ENCODE results near the gene HYCC1.

Gene HYCC1

DNA sequence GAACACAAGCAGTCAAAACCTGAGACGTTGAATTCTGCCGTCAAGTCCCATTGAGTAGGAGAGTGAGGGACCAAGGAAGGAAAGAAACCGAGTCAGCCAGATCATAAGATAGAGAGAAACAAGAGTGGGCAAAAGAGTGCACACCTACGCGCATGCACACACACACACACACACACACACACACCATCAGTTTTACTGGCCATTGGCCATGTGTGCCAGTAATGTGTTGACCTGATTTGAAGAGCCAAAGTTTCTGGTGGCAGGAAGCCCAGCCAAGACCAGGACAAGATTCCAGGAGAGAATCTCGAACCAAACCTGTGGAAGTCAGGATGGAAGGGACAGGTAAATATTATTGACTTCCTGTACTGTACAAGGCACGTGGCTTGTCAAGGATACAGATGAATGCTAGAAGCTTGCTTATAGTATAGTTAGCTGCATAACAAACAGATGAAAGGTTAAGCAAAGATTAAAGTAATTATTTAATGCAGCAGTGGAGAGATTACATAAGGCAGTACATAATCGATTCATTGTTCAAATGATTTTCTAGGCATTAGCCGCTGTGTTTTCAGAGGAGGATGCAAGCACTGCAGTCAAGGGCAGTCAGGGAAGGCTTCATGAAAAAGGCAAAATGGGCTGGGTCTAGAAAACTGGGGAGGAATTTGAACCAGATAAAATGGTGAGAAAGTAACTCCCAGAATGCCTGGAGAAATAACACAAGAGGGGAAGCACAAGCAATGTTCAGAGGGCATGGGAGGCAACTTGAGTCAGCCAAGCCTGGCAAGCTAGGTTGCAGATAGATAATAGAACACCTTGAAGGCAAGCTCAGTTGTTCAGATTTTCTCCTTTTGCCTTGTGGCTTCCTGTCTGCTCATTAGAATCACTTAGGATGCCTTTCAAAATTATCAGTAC lies 2.7 kb upstream of the HYCC1 start:
- no peak for DNase-seq (ENCODE audit: low spot score)

DNA sequence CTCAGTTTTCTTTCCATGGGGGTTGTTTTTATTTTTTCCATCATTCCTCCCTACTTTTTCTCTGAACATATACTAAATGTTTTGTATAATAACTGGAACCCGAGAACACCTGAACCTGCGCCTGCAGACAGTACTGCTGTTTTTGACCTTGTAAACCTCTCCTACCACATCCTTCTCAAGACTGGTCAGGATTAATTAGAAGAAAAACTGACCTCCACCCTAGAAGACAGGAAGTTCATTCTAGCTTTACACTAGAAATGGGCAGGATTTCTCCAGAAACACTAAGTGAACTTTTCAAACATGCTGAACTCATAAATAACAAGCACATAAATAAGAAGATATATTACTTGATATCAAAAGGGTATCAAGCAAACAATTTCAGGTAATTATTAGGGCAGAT lies 751 bp upstream of the HYCC1 start:
- no peak for DNase-seq (ENCODE audit: low spot score)

DNA sequence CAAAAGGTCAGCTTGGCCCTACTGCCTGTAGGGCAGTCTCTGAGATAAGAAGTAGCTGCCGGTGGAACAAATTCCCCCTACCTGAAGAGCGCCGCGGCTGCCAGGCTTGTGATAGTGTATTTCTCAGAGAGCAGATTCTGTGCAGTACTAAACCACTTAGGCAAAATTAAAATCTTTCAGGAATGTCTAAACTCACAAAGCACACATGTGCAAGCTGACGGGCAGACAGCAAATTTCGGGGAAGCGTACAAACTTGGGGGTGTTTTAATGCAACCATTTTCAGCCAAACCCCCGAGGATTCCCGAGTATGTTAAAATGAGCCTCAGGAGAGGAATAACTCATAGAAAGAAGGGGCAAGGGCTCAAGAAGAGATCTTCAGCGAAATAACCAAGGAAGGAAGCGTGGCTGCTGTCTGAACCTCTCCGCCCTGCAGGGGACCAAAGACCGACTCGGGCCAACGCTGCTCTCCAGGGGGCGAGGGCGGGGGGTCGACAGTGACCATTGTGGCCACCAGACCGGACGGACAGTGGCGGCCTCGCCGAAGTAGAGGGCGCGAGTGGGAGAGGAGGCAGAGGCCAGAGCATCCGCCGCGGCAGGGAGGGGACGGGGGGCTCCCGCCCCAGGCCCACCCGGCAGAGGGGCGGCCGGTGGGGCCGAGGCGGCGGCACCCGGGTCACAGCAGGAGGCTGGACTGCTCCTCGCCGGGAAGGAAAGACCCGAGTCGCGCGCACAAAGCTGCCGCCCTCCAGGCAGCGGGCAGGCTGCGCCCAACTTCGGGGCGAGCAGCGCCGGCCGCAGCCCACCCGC lies 819 bp downstream of the HYCC1 start:
- no peak for DNase-seq (ENCODE audit: low spot score)

DNA sequence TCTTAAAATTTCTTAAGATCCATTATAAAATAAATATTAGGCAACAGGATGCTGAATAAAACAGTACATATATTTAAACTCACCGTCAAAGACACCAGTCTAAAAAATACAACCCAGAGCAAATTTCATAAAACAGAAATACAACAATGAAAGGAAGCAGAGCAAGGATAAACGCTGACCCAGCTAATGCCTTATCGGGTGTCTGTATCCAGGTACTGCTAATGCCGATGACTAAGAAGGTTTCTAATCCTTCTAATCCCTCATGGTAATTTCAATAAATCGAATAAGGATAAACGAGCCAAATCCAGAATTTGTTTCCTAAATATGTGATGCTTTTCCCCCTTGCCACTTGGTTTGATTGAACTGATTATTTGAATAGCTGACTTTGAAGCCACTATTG lies 1.7 kb downstream of the HYCC1 start:
- DNase-seq (ENCODE audit: low spot score), result no peak

DNA sequence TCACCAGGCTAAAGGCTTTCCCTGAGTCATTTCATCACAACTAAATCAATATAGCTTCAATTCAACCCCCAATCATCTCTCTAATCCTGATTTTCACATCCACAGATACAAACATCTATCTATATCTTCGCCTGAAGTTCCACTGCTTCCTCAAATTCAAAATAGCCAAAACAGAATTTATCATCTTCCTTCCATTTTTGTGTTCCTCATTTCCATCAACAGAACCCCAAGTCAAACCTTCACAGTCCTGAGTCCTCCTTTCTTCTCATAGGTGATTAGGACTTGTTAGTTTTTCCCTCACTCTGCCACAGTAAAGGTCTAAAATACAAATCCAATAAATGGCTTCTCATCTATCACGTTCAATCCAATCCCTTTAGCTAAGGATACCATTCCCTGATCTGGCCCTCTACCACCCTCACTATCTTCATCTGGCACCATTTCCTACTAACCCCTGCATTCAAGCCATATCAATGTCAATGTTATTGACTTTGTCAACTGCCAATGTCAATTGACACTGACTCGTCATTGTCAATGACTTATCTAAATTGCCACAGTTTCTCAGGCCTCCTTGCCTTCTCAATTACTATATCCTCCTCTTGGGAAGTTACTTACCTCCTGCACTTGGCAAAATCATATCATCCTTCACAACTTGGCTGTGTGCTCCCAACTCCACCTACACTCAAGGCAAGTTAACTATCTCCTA lies 2.6 kb downstream of the HYCC1 start:
- no peak for DNase-seq (ENCODE audit: low spot score)

DNA sequence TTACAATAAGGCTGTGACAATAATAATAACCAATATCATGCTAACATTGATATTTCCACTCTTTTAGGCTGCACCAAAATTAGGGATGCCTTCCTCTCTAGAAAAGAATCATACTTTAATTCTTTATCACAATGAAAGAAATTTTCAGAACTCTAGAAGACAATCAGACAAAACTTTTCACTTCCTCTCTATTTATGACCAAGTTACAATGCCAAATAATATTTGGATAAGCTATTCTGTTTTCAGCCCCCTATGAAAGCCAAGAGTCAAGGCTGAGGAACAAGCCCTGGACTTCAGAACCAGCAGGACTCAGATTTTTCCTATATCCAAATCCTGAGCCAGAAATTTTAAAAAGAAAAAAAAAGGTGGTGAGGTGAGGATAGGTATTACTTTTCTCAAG lies 4.6 kb downstream of the HYCC1 start:
- DNase-seq (ENCODE audit: low spot score), result no peak

DNA sequence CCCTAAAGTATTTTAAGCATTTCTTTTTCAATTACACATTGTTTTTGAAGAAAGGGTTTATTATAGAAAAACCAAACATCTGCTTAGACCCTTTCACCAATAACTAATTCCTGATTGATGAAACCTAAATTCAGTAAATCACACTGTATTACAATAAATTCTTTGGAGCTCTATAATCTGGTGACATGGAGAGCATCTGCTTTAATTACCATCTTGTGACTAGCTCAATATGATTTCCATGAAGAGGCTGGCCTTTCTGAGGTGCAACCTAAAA lies 9.7 kb downstream of the HYCC1 start:
- DNase-seq (ENCODE audit: low spot score), result no peak

DNA sequence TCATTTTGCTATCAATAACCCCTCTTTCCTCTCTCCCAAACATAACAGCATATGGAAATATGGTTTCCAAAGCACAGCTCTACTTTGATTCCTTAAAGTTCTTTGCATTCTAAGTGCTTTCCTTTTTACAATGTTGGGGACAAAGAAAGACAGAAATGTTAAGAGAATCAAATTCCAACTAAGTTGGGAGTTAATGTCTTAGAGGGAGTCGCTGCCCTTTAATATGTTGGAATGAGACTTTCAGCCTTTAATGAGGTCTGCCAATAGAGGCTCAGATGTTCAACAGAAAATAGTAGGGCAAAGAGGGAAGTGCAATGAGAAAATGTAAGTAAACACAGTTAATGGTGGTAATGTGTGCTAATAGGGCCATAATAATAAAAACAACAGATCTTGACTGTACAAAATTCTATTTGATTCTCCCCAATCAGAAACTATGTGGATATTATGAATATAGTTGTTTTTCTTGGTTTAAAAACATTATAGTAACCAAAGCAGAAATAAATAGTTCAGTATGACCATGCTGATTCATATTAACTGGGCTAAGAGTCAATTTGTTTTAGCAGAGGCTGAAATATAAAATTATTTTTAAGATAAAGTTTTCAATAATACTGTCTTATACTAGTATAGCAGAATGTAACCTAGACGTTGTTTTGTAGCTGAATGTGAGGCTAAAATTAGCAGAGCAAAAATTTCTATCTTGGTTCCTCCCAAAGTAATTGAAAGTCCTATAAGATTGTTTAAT lies 10.3 kb downstream of the HYCC1 start:
- no peak for DNase-seq (ENCODE audit: low spot score)

DNA sequence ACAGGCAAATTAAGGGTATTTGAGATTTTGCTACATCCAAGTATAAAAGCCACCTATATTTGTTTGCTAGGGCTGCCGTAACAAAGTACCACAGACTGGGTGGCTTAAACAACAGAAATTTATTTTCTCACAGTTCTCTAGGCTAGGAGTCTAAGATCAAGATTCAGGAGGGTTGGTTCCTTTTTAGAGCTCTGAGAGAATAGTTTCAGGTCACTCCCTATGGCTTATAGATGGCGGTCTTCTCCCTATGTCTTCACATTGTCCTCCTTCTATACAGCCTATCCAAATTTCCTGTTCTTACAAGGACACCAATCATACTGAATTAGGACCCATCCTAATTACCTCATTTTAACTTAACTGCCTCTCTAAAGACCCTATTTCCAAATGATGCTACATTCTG lies 11.2 kb downstream of the HYCC1 start:
- DNase-seq (ENCODE audit: low spot score), result no peak

DNA sequence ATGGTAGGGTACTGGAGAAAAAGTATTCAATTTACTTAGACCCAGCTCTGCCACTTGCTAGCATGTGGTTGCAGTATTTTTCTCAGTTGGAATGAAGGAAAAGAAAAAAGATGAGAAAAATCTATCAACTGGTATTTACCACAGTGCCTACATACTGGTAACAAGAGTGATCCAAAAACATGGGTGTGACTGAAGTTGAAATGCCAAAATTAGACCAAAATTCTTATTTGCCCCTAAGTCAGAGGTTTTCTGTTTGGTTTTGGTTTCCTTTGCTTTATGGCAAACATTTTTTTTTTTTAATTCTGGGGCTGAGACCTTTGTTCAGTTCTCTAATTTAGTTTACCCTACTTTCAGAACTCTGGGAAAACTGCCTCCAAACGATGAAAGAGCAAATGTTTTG lies 12.3 kb downstream of the HYCC1 start:
- no peak for DNase-seq (ENCODE audit: low spot score)

DNA sequence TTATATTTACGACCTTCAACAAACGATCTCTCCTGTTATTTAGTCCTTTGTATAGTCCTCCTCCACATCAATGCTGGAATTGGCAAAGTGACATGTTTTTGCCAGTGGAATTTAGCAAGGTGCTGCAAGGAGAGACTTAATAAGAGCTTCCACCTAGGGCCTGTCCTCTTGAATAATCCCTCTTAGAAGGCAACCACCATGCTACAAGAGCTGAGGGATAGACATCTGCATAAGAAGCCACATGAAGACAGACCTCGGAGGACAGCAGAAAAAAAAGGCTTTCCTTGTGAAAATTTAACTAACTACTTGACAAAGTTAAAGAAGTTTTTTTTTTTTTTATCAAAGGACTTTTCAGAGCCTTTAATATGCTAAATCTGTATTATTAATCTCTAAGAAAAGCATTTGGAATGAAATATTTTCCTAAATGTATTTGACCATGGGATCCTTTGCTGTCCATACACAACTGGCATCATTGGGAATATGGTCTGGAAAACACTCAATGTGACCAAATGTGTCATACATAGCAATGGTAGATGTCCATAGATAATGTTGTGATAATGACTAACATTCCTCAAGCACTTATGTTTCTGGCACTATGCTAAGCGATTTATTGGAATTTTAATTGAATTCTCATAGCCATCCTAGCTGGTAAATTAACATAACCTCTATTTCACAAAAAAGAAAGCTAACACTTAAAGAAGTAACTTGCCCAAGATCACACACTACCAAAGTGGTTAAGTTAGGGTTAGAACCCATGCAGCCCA lies 13.2 kb downstream of the HYCC1 start:
- no peak for DNase-seq (ENCODE audit: low spot score)

DNA sequence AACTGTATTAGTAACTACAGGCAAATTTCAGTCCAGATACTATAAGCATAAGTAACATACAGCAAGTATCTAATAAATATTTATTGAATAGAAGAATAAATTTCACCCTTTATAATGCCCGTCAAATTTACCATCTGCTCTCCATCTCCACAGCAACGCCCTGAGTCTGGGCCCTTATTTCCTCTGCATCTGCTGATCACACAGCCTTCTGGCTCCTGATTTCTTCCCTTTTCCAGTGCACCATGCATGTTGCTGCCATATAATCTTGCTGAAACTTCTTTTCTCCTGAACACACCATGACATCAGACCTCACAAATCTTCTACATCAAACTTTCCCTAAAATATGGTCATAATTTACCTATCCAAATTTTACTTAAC lies 15.4 kb downstream of the HYCC1 start:
- no peak for DNase-seq (ENCODE audit: low spot score)

DNA sequence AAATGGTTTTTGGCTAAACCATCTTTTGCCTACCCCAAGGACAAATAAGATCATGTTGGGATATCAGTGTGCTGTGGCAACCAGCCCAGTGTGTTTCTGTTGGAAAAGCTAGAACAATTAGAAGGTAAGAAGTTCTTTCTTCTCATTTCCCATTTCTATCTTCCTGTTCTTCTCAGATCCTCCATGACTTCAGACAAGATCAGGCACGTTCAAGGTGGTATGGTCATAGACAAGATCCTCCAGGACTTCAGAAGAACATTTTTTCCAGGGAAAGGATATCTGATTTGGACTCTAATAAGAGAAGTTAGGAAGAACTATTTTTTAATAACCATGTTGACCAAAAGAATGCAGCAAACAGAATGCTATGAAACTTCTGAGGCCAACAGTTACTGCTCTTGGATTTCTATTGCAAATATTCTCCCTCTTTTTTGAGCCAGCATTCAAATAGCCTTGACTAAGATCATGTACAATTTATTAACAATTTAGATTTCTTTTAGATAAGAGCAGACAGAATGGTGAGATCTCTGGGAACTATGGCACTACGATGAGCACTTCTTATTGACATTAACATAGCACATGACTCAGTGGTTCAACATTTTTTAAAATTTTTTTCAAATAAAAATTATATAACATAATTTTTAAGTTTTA lies 15.9 kb downstream of the HYCC1 start:
- no peak for DNase-seq (ENCODE audit: low spot score)

DNA sequence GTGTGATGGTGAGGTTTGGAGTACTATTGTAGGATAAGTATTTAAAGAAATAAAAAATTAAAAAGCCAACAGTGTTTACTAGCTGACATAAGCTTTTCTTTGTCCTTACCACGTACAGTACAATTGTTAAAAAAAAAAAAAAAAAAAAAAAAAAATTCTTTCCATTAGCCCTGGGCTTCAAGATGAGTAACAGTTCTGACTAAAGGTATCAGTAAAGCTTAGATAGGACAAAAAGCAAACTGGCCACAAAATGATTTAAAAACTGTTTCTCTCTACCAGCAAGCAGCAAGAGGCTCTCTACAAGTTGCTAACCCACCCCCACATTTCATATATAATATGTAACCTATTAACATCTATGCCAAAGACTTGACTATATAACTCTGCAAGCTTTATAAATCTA lies 17.5 kb downstream of the HYCC1 start:
- no peak for DNase-seq (ENCODE audit: low spot score)

DNA sequence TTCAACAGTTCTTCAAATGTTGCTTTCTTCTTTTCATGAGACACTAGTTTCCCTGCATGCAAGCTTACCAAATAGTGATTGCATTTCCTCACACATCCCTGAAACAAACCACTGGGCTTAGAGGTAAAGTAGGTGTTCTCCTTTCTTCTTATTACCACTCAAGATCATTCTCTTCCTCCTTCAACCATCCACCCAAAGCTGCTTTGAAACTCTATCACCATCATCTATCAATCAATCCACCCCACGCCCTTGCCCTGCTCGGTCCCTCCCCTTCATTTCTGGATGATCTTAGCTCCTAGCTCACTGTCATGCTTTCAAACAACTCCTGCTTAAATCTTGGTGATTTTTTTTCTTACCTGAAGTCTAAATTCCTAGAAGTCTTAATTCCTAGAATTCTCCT lies 18.9 kb downstream of the HYCC1 start:
- DNase-seq (ENCODE audit: low spot score), result no peak

DNA sequence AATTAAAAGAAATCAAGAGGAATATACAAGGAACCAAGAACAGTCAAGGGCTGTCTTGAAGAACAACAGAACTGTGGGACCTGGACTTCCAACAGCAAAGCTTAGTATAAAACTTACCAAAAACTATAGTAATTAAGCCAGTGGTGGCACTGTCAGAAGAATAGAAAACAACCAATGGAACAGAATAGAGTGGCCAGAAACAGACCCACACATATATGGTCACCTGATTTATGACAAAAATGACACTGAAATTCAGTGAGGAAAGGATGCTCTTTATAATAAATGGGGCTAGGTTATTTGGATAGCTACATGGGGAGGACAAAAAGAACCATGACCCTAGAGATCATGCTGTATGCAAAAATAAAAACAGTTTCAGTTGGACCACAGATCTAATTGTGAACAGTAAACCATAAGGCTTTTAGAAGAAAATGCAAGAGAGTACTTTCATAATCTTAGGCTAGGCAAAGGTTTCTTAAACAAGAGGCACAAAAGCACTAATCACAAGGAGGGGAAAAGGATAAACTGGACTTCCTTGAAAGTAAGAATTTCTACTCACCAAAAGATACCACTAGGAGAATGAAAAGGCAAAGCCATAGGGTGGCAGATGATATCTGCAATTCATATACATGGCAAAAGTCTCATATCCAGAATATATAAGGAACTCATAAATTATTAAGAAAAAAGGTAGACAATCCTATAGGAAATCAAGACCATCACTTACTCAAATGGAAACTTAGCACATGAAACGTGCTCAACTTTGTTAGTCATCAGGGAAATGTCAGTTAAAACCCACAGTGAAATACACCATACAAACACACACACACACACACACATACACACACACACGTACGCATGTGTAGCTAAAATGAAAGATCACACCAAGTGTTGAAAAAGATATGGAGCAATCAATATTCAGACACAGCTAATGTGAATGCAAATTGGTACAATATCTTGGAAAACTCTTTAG lies 20.8 kb downstream of the HYCC1 start:
- DNase-seq (ENCODE audit: low spot score), result no peak

DNA sequence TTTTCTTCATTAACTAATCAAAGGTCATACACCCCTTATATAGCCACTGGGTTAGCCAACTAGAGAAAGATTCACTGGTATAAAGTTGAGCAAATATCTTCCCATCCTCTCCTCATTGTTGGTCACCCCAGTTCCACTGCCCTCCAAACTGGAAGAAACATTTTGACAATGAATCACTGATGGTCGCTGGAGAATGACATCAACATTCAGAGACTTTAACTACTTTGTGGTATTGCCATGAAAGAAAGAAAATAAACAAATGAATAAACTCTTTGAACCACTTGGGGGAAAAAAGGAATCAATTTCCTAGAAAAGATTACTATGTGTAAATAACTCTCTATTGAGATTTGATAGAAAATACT lies 23.4 kb downstream of the HYCC1 start:
- no peak for DNase-seq (ENCODE audit: low spot score)

DNA sequence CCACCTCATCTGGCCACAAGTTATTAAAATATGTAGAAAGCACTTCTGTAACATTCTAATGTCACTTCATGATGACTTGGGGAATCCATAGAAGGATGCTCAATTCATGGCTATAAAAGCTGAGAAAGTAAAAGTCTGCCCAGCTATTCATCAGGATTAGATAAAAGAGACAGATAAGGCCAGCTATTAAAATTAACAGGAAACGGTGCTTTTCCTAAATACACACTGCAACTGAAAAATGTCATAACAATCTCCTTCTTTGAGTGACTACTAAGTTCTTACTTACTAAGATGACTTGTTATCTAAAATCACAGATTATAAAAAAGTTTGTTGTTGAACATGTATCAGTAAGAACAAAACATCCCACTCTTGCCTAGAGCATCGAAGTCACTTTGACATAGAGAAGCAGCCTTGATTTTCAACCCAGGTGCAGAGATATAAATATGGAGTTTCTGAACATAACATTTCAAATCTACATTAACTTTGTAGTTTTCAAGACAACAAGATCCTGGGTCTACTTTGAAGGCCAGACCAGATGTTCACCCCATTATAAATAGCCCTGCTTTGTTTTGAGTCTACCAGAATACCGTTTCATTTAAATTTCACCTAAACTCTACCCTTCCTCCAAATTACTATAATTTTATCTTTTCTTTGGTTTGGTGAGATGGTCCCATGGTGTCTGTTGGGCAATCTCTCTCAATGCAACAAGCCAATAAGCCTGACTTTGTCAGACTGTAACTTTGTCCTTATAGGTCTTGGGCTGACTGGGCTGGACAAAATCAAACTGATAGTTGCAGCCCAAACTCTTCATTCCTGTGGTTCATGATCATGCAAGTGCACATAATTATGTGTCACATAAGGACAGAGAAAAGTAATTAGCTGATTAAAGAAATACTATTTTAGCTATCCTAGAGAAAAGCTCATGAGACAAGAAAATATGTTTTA lies 24.0 kb downstream of the HYCC1 start:
- no peak for DNase-seq (ENCODE audit: low spot score)

DNA sequence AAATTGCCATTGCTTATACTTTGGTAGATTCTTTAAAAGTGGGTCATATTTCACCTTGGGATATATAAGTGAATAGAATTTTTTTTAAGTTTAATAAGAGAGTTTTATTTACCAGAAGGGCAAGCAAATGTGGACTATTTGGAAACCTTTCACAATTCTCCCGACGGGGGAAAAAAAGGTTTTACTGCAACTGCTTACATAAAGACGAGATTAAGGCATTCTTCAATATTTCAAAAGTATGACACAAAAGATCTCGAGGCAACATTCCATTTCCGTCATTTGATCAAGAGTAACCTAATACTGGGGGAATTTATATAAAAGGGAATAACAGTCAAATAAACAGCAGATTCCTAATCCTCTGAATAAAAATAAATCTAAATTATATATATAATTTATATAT lies 28.5 kb downstream of the HYCC1 start:
- no peak for DNase-seq (ENCODE audit: low spot score)
